ENCODE results near the gene PEPD. TPM values are rescaled to one million over a fixed set of nuclear protein-coding genes. Genes with fewer than 3 reads are reported as not detected.

The PEPD gene
- total and polyA plus RNA-seq, 10 of the 15 experiments (the other 5 are each of a cell fraction or from before 2014, with no cell fraction given) = 1.4 to 52.0 (median 20.2) TPM

- RAD21 ChIA-PET (ENCODE audit: unreplicated experiment) = no interaction called here
- intact Hi-C loops (cut with micrococcal nuclease; ENCODE audit: unreplicated experiment) = no loop called here
- FAIRE-seq (no peak), ATAC-seq (no peak), DNase-seq (ENCODE audit: low read depth, low spot score) (no peak)
- CTCF ChIA-PET = no interaction called here
- Histone ChIP-seq H3K4me3 (no peak overlapping the region), H3K4me1 (ENCODE audit: control insufficient read depth, insufficient read depth, low read length) (no peaks in the 10 kb centered on the region), H4K20me1 (ENCODE audit: control insufficient read depth, insufficient read depth) (no peaks in the 10 kb centered on the region), H3K4me2 (ENCODE audit: control insufficient read depth, insufficient read depth) (no peak overlapping the region), H2AFZ (ENCODE audit: control insufficient read depth, low read depth, low read length) (no peak overlapping the region), H3K36me3 (ENCODE audit: control insufficient read depth in 2 of 2, insufficient read depth in 2 of 2, low read length in 1 of 2) (no peaks in the 10 kb centered on the region), H3K27me3 (replicated peaks in 1 of 2; ENCODE audit: control insufficient read depth in 2 of 2, insufficient read depth in 2 of 2, low read length in 1 of 2) (no peaks in the 10 kb centered on the region), H3K9ac (ENCODE audit: control insufficient read depth, insufficient read depth, low read length) (no peak overlapping the region), H3K9me3 (replicated peaks; ENCODE audit: control insufficient read depth, insufficient read depth, low read length) (no peaks in the 10 kb centered on the region), H3K27ac (ENCODE audit: control insufficient read depth, insufficient read depth) (no peak overlapping the region), H3K79me2 (ENCODE audit: control insufficient read depth, insufficient read depth, low read length) (no peaks in the 10 kb centered on the region)
- SMC1A ChIA-PET (ENCODE audit: uncharacterized antibody, unreplicated experiment) = no interaction called here
- POLR2A ChIA-PET = no interaction called here
- TF ChIP-seq RAD51 (IDR thresholded peaks at IDR 0.05) (no peak), SREBF1 (IDR thresholded peaks at IDR 0.05; ENCODE audit: low read length) (no peak), IKZF2 (IDR thresholded peaks at IDR 0.05) (no peak), SIX5 (IDR thresholded peaks at IDR 0.05; ENCODE audit: low read depth, low read length, severe bottlenecking) (no peak), ATF7 (IDR thresholded peaks at IDR 0.05; ENCODE audit: low read depth) (no peak), TARDBP (IDR thresholded peaks at IDR 0.05; ENCODE audit: borderline replicate concordance) (no peak), ZBED1 (IDR thresholded peaks at IDR 0.05; ENCODE audit: borderline replicate concordance) (no peak), CUX1 (IDR thresholded peaks at IDR 0.05; ENCODE audit: insufficient replicate concordance, low read depth, low read length) (no peak), FOS (IDR thresholded peaks at IDR 0.05; ENCODE audit: borderline replicate concordance, extremely low read depth, insufficient read length) (no peak), NFYA (IDR thresholded peaks at IDR 0.05; ENCODE audit: borderline replicate concordance, low read depth, low read length) (no peak)
- in situ Hi-C loops (cut with MboI) = no loop called here
- 33% methylated on average over 7 of the region's 7 CpGs for WGBS (ENCODE audit: insufficient coverage, insufficient replicate concordance, low lambda C conversion rate, missing lambda C conversion rate)
- no TSS peak for BruUV-seq (replicated peaks)
These were observed 33.2 kb upstream of the PEPD start for GRCh38 chr19:33554821-33555220.
